ENCODE results near the gene RABEP1. TPM values are rescaled to one million over a fixed set of nuclear protein-coding genes. Genes with fewer than 3 reads are reported as not detected.

The RABEP1 gene
- total and polyA plus RNA-seq, 3 donors from 2014 or later, result 23.2 to 47.4 (median 33.1) TPM

- no peak for DNase-seq
- no peaks in the 10 kb centered on the region for H3K4me1 ChIP-seq
- H3K36me3 ChIP-seq (ENCODE audit: low read depth, missing control alignments), result no peaks in the 10 kb centered on the region
- 89 to 93% methylated on average over 6 of the region's 6 CpGs for WGBS, 2 donors
- no peaks in the 10 kb centered on the region for H3K27me3 ChIP-seq
- H3K9me3 ChIP-seq, result no peaks in the 10 kb centered on the region
- H3K27ac ChIP-seq, result no peak overlapping the region
- H3K4me3 ChIP-seq, result no peak overlapping the region
- no peak for TF ChIP-seq POLR2A (IDR thresholded peaks at IDR 0.05)
- TF ChIP-seq, protein P1, sequence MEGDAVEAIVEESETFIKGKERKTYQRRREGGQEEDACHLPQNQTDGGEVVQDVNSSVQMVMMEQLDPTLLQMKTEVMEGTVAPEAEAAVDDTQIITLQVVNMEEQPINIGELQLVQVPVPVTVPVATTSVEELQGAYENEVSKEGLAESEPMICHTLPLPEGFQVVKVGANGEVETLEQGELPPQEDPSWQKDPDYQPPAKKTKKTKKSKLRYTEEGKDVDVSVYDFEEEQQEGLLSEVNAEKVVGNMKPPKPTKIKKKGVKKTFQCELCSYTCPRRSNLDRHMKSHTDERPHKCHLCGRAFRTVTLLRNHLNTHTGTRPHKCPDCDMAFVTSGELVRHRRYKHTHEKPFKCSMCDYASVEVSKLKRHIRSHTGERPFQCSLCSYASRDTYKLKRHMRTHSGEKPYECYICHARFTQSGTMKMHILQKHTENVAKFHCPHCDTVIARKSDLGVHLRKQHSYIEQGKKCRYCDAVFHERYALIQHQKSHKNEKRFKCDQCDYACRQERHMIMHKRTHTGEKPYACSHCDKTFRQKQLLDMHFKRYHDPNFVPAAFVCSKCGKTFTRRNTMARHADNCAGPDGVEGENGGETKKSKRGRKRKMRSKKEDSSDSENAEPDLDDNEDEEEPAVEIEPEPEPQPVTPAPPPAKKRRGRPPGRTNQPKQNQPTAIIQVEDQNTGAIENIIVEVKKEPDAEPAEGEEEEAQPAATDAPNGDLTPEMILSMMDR (IDR thresholded peaks at IDR 0.05), result no peak
- intact Hi-C loops (cut with DNase I; ENCODE audit: low total_unique reads), result no loop called here
These were observed 83.7 kb downstream of the RABEP1 start for GRCh38 chr17:5365831-5366230.

DNA sequence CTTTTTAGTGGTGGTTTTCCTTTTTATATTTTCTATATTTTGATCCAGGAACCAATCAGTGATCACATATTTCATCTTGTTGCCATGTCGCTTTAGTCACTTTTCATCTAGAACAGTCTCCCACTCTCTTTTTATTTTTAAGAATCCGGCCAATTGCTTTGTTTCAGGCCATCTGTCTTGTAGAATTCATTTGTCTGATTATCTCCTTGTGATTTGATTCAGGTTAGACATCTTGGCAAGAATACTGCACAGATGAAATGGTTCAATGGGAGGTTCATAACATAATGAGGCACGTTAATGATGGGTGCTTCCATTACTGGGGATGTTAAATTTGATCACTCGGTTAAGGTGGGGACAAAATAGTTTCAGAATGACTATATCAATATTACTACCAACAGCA is 88.3 kb downstream of the RABEP1 start:
- TF ChIP-seq, protein P1 (IDR thresholded peaks at IDR 0.05), result no peak
- Histone ChIP-seq H3K27ac (no peak overlapping the region), H3K36me3 (ENCODE audit: low read depth, missing control alignments) (no peaks in the 10 kb centered on the region), H3K9me3 (no peaks in the 10 kb centered on the region), H3K4me1 (no peaks in the 10 kb centered on the region), H3K27me3 (no peaks in the 10 kb centered on the region), H3K4me3 (no peak overlapping the region)
- WGBS, 2 donors, result 92 to 94% methylated on average over 4 of the region's 4 CpGs
- intact Hi-C loops (cut with DNase I; ENCODE audit: low total_unique reads), result no loop called here
- no peak for DNase-seq

GRCh38 chr17:5373112-5373511 is 91.0 kb downstream of the RABEP1 start:
- Histone ChIP-seq H3K4me3 (no peak overlapping the region), H3K9me3 (no peaks in the 10 kb centered on the region), H3K36me3 (ENCODE audit: low read depth, missing control alignments) (no peaks in the 10 kb centered on the region), H3K4me1 (no peaks in the 10 kb centered on the region), H3K27me3 (no peaks in the 10 kb centered on the region), H3K27ac (no peak overlapping the region)
- DNase-seq, result no peak
- TF ChIP-seq POLR2A (IDR thresholded peaks at IDR 0.05), result no peak
- intact Hi-C loops (cut with DNase I; ENCODE audit: low total_unique reads), result no loop called here
- WGBS, 2 donors, result 87 to 90% methylated on average over 6 of the region's 6 CpGs

GRCh38 chr17:5378566-5379207 is 96.6 kb downstream of the RABEP1 start:
- Histone ChIP-seq H3K4me1 (no peaks in the 10 kb centered on the region), H3K27ac (no peak overlapping the region), H3K27me3 (no peaks in the 10 kb centered on the region), H3K36me3 (ENCODE audit: low read depth, missing control alignments) (no peaks in the 10 kb centered on the region), H3K9me3 (no peaks in the 10 kb centered on the region), H3K4me3 (no peak overlapping the region)
- DNase-seq, result no peak
- intact Hi-C loops (cut with DNase I; ENCODE audit: low total_unique reads), result no loop called here
- 83 to 91% methylated on average over 3 of the region's 3 CpGs for WGBS, 2 donors
- TF ChIP-seq POLR2A (IDR thresholded peaks at IDR 0.05), result no peak
- TF ChIP-seq, protein P1 (IDR thresholded peaks at IDR 0.05), result no peak

DNA sequence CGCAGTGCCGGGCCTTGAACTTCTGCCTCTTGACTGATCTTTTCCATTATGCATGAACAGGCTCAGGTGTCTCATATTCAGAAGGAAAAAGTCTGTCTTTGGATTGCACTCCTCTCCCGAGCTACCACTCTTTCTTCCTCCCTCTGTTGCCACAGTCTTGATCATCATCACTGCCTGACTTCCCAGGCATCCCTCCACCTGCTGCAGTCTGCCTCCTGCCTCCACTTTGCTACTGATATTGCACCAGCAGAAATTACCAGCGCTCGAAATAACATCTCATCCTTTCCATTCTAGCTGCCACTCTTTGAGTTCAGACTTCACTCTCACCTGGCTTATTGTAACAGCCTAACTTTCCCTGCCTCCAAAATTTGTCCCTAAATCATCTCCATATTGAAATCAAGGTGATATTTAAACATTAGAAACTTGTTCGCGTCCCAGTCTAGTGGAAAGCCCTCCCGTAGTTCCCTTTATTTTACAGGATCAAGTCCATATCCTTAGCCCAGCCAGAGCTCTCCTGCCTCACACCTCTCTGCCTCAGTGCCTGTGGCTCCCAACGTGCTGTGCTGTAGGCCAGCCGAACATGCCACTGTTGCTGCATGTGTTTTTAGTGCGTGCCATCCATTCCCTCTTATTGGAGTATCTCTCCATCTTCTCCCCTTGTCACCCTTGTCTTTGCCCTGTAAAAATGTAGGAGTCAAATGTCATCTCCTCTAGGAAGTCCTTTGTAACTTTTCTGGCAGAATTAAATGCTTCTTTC is 97.4 kb downstream of the RABEP1 start:
- Histone ChIP-seq H3K27ac (no peak overlapping the region), H3K27me3 (no peaks in the 10 kb centered on the region), H3K36me3 (ENCODE audit: low read depth, missing control alignments) (no peaks in the 10 kb centered on the region), H3K9me3 (no peaks in the 10 kb centered on the region), H3K4me1 (no peaks in the 10 kb centered on the region), H3K4me3 (no peak overlapping the region)
- WGBS, 2 donors, result 88 to 90% methylated on average over 11 of the region's 11 CpGs
- no peak for TF ChIP-seq POLR2A (IDR thresholded peaks at IDR 0.05)
- intact Hi-C loops (cut with DNase I; ENCODE audit: low total_unique reads), result no loop called here
- no peak for DNase-seq

All from testis (tissue), 3 donors.